Activated naive CD8-positive, alpha-beta T cell treated with anti-CD3 and anti-CD28 coated beads, Interleukin-2, amount 50 U/mL, for 24 hours (primary cell): ENCODE data around the gene RAF1.

ENCODE experiments used
- ATAC-seq: fragments of 150-1000 bp; cut with Tn5 transposase; one replicate; pipeline ENCODE4 v1.10.0; 2021
- DNase-seq: peaks from one replicate; pipeline ENCODE4 v3.0.0; 2021
- H3K27ac Mint-ChIP-seq: one replicate; pipeline ENCODE4 v1.8.0; 2021; ENCODE audit warnings: mild to moderate bottlenecking, mixed read lengths
- H3K27me3 Mint-ChIP-seq: one replicate; pipeline ENCODE4 v1.8.0; 2021; ENCODE audit warnings: mixed read lengths
- H3K36me3 Mint-ChIP-seq: one replicate; pipeline ENCODE4 v1.8.0; 2021; ENCODE audit warnings: low read depth, mixed read lengths
- H3K4me1 Mint-ChIP-seq: one replicate; pipeline ENCODE4 v1.8.0; 2021; ENCODE audit warnings: mixed read lengths
- H3K4me3 Mint-ChIP-seq: one replicate; pipeline ENCODE4 v1.8.0; 2021; ENCODE audit warnings: mild to moderate bottlenecking, moderate library complexity, mixed read lengths
- H3K9me3 Mint-ChIP-seq: one replicate; pipeline ENCODE4 v1.8.0; 2021; ENCODE audit warnings: mixed read lengths

Gene RAF1

DNA sequence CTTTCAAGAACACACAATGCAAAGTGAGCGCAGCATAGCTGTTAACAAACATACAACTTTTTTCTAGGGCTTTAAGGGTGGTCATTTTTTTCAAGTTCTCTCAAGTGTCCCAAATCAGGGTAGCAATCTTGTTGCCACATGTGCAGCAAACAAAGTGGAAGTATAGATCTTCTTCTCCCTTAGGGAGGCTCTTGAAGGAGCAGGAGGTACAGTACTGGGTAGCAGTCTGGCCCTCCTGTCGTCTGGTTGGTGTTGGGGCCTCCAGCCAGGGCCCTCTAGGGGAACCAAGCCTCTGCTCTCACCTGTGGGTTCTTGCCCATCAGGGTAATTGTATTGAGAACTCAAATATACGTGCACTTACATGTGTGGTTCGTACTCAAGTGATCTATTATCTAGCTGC lies 81.2 kb downstream of the RAF1 start:
- Mint-ChIP-seq H3K36me3 (peaks cover 48% of the 10 kb centered on the region), H3K27me3 (no peaks in the 10 kb centered on the region), H3K27ac (no peak overlapping the region), H3K4me3 (no peak overlapping the region), H3K4me1 (no peaks in the 10 kb centered on the region), H3K9me3 (no peaks in the 10 kb centered on the region)
- DNase-seq (no peak), ATAC-seq (no peak)

GRCh38 chr3:12579905-12580304 lies 84.0 kb downstream of the RAF1 start:
- Mint-ChIP-seq H3K36me3 (peaks cover 59% of the 10 kb centered on the region), H3K4me1 (no peaks in the 10 kb centered on the region), H3K9me3 (peaks cover 3% of the 10 kb centered on the region), H3K27me3 (no peaks in the 10 kb centered on the region), H3K27ac (peak overlapping the region; percentile 57), H3K4me3 (no peak overlapping the region)
- DNase-seq = no peak
- no peak for ATAC-seq

GRCh38 chr3:12579456-12579855 lies 84.5 kb downstream of the RAF1 start:
- Mint-ChIP-seq H3K27me3 (no peaks in the 10 kb centered on the region), H3K36me3 (peaks cover 60% of the 10 kb centered on the region), H3K9me3 (peaks cover 3% of the 10 kb centered on the region), H3K4me3 (no peak overlapping the region), H3K4me1 (no peaks in the 10 kb centered on the region), H3K27ac (peak overlapping the region; percentile 57)
- ATAC-seq (no peak), DNase-seq (no peak)

DNA sequence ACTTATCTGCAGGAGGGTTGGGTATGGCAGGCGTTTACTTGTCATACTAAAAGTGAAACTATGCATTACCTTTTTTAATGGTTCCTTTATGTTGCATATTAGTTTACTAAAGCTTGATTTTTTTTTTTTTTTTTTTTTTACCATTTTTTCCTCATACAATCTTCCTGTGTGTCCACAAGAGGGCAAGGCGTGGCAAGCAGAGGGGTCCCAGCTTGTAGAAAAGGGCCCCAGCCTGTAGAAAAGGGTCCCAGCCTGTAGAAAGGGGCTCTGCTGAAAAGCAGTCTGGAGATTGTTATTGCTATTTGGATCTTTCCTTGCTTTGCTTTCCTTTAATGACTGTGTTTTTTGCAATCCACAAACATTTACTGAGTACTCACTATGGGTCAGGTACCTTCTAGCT lies 85.2 kb downstream of the RAF1 start:
- H3K36me3 Mint-ChIP-seq = peaks cover 60% of the 10 kb centered on the region

GRCh38 chr3:12577379-12577778 lies 86.5 kb downstream of the RAF1 start:
- ATAC-seq (no peak), DNase-seq (no peak)
- Mint-ChIP-seq H3K4me3 (no peak overlapping the region), H3K36me3 (peaks cover 63% of the 10 kb centered on the region), H3K27ac (no peak overlapping the region), H3K27me3 (no peaks in the 10 kb centered on the region), H3K4me1 (no peaks in the 10 kb centered on the region), H3K9me3 (peaks cover 3% of the 10 kb centered on the region)

More for the DNA sequence above, 85.2 kb downstream of the RAF1 start:
- Mint-ChIP-seq H3K27ac (no peak overlapping the region), H3K4me3 (no peak overlapping the region), H3K4me1 (no peaks in the 10 kb centered on the region), H3K27me3 (no peaks in the 10 kb centered on the region), H3K9me3 (peaks cover 3% of the 10 kb centered on the region)
- ATAC-seq (no peak), DNase-seq (no peak)

- H3K4me1 Mint-ChIP-seq = no peaks in the 10 kb centered on the region
- H3K27me3 Mint-ChIP-seq = no peaks in the 10 kb centered on the region
- no peak overlapping the region for H3K4me3 Mint-ChIP-seq
- peaks cover 74% of the 10 kb centered on the region for H3K36me3 Mint-ChIP-seq
- no peak overlapping the region for H3K27ac Mint-ChIP-seq
- peaks cover 3% of the 10 kb centered on the region for H3K9me3 Mint-ChIP-seq
- no peak for DNase-seq
- no peak for ATAC-seq
Observed at GRCh38 chr3:12574661-12575060, 89.3 kb downstream of the RAF1 start.

DNA sequence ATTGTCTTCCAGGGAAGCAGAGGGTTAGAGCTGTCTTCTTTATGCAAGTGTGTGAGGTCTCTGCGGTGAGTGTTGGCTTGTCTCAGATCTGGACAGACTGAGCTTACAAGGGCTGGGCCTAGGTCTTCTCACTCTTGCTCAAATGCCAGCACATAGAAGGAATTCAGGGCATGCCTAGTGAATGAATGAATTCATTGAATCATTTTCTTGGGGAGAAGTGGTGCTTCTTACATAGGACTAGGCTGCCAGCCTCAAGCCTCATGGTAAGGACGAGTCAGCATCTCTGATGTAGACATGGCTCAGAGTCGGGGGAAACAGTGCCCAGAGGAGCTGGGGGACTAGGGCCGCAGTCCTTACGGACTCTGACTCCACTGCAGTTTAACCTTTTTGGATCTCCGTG lies 89.8 kb downstream of the RAF1 start:
- Mint-ChIP-seq H3K36me3 (peaks cover 72% of the 10 kb centered on the region), H3K27me3 (no peaks in the 10 kb centered on the region), H3K27ac (no peak overlapping the region), H3K4me3 (no peak overlapping the region), H3K4me1 (no peaks in the 10 kb centered on the region), H3K9me3 (peaks cover 3% of the 10 kb centered on the region)
- no peak for ATAC-seq
- no peak for DNase-seq

DNA sequence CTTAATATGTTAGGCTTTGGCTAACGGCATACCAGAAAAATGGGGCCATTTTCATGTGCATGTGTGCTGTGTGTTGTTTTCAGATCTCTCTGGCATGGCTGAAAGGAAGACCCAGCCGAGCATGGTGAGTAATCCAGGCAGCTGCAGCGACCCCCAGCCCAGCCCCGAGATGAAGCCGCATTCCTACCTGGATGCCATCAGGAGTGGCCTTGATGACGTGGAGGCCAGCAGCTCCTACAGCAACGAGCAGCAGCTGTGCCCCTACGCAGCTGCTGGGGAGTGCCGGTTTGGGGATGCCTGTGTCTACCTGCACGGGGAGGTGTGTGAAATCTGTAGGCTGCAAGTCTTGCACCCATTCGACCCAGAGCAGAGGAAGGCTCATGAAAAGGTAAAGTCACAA lies 91.9 kb downstream of the RAF1 start:
- Mint-ChIP-seq H3K27ac (no peak overlapping the region), H3K27me3 (no peaks in the 10 kb centered on the region), H3K4me1 (peaks cover 5% of the 10 kb centered on the region), H3K9me3 (peaks cover 4% of the 10 kb centered on the region), H3K36me3 (peaks cover 66% of the 10 kb centered on the region), H3K4me3 (no peak overlapping the region)
- DNase-seq (no peak), ATAC-seq (no peak)

GRCh38 chr3:12569836-12570235 lies 94.1 kb downstream of the RAF1 start:
- no peak for DNase-seq
- Mint-ChIP-seq H3K27ac (no peak overlapping the region), H3K9me3 (peaks cover 10% of the 10 kb centered on the region), H3K4me1 (peaks cover 9% of the 10 kb centered on the region), H3K27me3 (no peaks in the 10 kb centered on the region), H3K36me3 (peaks cover 65% of the 10 kb centered on the region), H3K4me3 (no peak overlapping the region)
- no peak for ATAC-seq

- no peaks in the 10 kb centered on the region for H3K27me3 Mint-ChIP-seq
- ATAC-seq = no peak
- no peak for DNase-seq
- H3K4me1 Mint-ChIP-seq = peaks cover 14% of the 10 kb centered on the region
- no peak overlapping the region for H3K4me3 Mint-ChIP-seq
- H3K36me3 Mint-ChIP-seq = peaks cover 60% of the 10 kb centered on the region
- peaks cover 14% of the 10 kb centered on the region for H3K9me3 Mint-ChIP-seq
- no peak overlapping the region for H3K27ac Mint-ChIP-seq
Observed at GRCh38 chr3:12568747-12569146, 95.2 kb downstream of the RAF1 start.

- H3K27ac Mint-ChIP-seq = no peak overlapping the region
- ATAC-seq = no peak
Observed at GRCh38 chr3:12566976-12567375, 96.9 kb downstream of the RAF1 start.

GRCh38 chr3:12562451-12562850 lies 101.5 kb downstream of the RAF1 start:
- peaks cover 57% of the 10 kb centered on the region for H3K4me1 Mint-ChIP-seq
- no peaks in the 10 kb centered on the region for H3K27me3 Mint-ChIP-seq
- no peak overlapping the region for H3K27ac Mint-ChIP-seq
- H3K4me3 Mint-ChIP-seq = no peak overlapping the region
- no peak for ATAC-seq
- no peak for DNase-seq
- H3K36me3 Mint-ChIP-seq = peaks cover 23% of the 10 kb centered on the region
- peaks cover 14% of the 10 kb centered on the region for H3K9me3 Mint-ChIP-seq

More at GRCh38 chr3:12566976-12567375, 96.9 kb downstream of the RAF1 start:
- H3K4me3 Mint-ChIP-seq = no peak overlapping the region
- H3K9me3 Mint-ChIP-seq = peaks cover 14% of the 10 kb centered on the region
- DNase-seq = no peak
- peaks cover 51% of the 10 kb centered on the region for H3K36me3 Mint-ChIP-seq
- no peaks in the 10 kb centered on the region for H3K27me3 Mint-ChIP-seq
- peaks cover 20% of the 10 kb centered on the region for H3K4me1 Mint-ChIP-seq

DNA sequence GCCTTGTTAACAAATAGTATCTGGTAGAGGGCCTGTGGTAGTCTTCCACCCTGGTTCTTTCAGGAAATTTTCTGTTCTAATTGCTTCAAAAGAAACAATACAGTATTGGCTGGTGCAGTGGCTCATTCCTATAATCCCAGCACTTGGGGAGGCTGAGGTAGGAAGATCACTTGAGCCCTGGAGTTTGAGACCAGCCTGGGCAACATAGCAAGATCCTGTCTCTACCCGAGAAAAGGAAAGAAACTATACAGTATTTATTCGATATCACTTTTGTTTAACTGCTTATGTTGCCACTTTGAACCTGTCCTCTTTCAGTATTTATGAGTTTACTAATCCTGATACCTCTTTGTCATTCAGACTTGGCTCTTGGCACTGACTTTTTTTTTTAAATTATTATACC lies 102.5 kb downstream of the RAF1 start:
- H3K9me3 Mint-ChIP-seq = peaks cover 9% of the 10 kb centered on the region
- no peak overlapping the region for H3K27ac Mint-ChIP-seq
- no peak overlapping the region for H3K4me3 Mint-ChIP-seq
- H3K27me3 Mint-ChIP-seq = no peaks in the 10 kb centered on the region
- DNase-seq (no peak), ATAC-seq (no peak)
- peaks cover 16% of the 10 kb centered on the region for H3K36me3 Mint-ChIP-seq
- peaks cover 60% of the 10 kb centered on the region for H3K4me1 Mint-ChIP-seq

- H3K27me3 Mint-ChIP-seq = peaks cover 4% of the 10 kb centered on the region
- H3K4me3 Mint-ChIP-seq = peak overlapping the region; percentile 4
- DNase-seq (no peak), ATAC-seq (peak; percentile 58)
- H3K27ac Mint-ChIP-seq = peak overlapping the region; percentile 73
- peaks cover 11% of the 10 kb centered on the region for H3K36me3 Mint-ChIP-seq
- H3K9me3 Mint-ChIP-seq = peaks cover 9% of the 10 kb centered on the region
- peaks cover 63% of the 10 kb centered on the region for H3K4me1 Mint-ChIP-seq
Observed at GRCh38 chr3:12560505-12561190, 103.3 kb downstream of the RAF1 start.

- Mint-ChIP-seq H3K27me3 (peaks cover 11% of the 10 kb centered on the region), H3K4me1 (peaks cover 60% of the 10 kb centered on the region), H3K9me3 (peaks cover 1% of the 10 kb centered on the region), H3K36me3 (peaks cover 1% of the 10 kb centered on the region), H3K27ac (no peak overlapping the region), H3K4me3 (no peak overlapping the region)
- DNase-seq = no peak
- ATAC-seq = no peak
Observed at GRCh38 chr3:12559520-12559919, 104.4 kb downstream of the RAF1 start.

DNA sequence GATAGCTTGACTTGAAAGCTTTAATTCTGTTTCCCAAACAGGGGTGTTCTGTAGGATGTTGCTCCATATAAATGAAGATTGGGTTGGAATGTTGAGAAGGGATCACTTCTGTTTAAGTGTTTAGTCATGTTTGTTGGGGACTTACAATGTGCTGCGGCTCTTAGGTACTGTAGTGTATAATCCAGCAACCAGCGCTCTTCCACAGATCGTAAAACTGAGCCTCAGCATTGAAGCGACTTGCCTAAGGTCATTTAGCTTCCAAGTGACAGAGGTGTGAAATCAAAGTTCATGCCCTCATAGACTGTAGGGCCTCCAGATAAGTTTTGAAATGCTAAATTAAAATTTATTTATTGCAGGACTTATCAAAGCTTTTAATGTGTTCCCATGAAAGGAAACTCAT lies 105.2 kb downstream of the RAF1 start:
- Mint-ChIP-seq H3K27me3 (peaks cover 17% of the 10 kb centered on the region), H3K36me3 (no peaks in the 10 kb centered on the region), H3K4me1 (peaks cover 61% of the 10 kb centered on the region), H3K9me3 (no peaks in the 10 kb centered on the region), H3K27ac (no peak overlapping the region), H3K4me3 (peak overlapping the region; percentile 91)
- ATAC-seq (no peak), DNase-seq (no peak)
